K562 (cell line): Measurements from ENCODE around the gene KLHL22. TPM values are rescaled to one million over a fixed set of nuclear protein-coding genes. Genes with fewer than 3 reads are reported as not detected.

Experiments
- ATAC-seq: fragments of 200-7000 bp; cut with Tn5 transposase; 3 replicates; pipeline ENCODE4 v1.9.1; 2020; ENCODE audit warnings: moderate library complexity
- BruUV-seq: library from RNA; stranded (reverse); fragments of 400-500 nt; replicated peaks from 2 replicates; lab custom pipeline; 2021; lab: Mats Ljungman, UMichigan
- CTCF ChIA-PET: fragments of 300-600 bp; formaldehyde crosslinking; extraction: SDS; loops from one replicate; lab custom pipeline; 2021; ENCODE audit warnings: low intra/inter-chr PET ratio; lab: Yijun Ruan, JAX
- POLR2A ChIA-PET: fragments of 300-600, 350-650 bp; sonication (Branson Sonifier 250); formaldehyde crosslinking; extraction: SDS; loops from one replicate; lab custom pipeline; 2021; ENCODE audit warnings: antibody characterized with exemption, inconsistent platforms; lab: Yijun Ruan, JAX
- DNase-seq, 4 experiments: peaks; one replicate each; pipeline versions ENCODE4 v3.0.0 to v3.0.0-alpha.2; 2011 to 2018; ENCODE audit warnings: low spot score in 3 of 4, mixed read lengths in 3 of 4; ENCODE audit errors: extremely low read depth in 1 of 4
- FAIRE-seq: peaks from 2 replicates; lab custom pipeline; 2011; peaks lifted over from hg19 to GRCh38; lab: Jason Lieb, UNC
- H2AFZ ChIP-seq: 2 replicates; pipeline ENCODE4 v1.6.0; 2011; ENCODE audit warnings: low read depth, low read length, control low read depth, inconsistent platforms
- H3K27ac ChIP-seq: fragments of 200-600 bp; 3 replicates; pipeline ENCODE4 v1.8.0; 2011; ENCODE audit warnings: low read depth, mild to moderate bottlenecking, control low read depth, inconsistent platforms, low read length, moderate library complexity, mixed read lengths; ENCODE audit errors: extremely low read depth
- H3K27me3 ChIP-seq, 2 experiments: fragments of 300-600 bp in 1 of 2; 2 replicates in 1 of 2; 3 replicates in 1 of 2; pipeline versions ENCODE4 v1.6.0 to v1.8.0; 2011; ENCODE audit warnings: inconsistent platforms in 2 of 2, low read length in 2 of 2, mild to moderate bottlenecking in 1 of 2, mixed read lengths in 1 of 2, moderate library complexity in 1 of 2; ENCODE audit not compliant: control insufficient read depth in 2 of 2, insufficient read depth in 2 of 2
- H3K36me3 ChIP-seq: fragments of 300-600 bp; 3 replicates; pipeline ENCODE4 v1.8.0; 2011; ENCODE audit warnings: mild to moderate bottlenecking, low read length, inconsistent platforms; ENCODE audit not compliant: control insufficient read depth, insufficient read depth
- H3K4me1 ChIP-seq, 2 experiments: fragments of 200-600 bp in 1 of 2; replicated peaks in 1 of 2; 2 replicates in 1 of 2; 3 replicates in 1 of 2; pipeline versions ENCODE4 v1.5.1 to v1.8.0; 2011; ENCODE audit warnings: inconsistent platforms in 2 of 2, low read length in 2 of 2, mild to moderate bottlenecking in 1 of 2, mixed read lengths in 1 of 2, moderate library complexity in 1 of 2; ENCODE audit not compliant: control insufficient read depth in 2 of 2, insufficient read depth in 2 of 2
- H3K4me2 ChIP-seq: 2 replicates; pipeline ENCODE4 v1.6.1; 2011; ENCODE audit warnings: low read length, control low read depth, inconsistent platforms, mixed read lengths; ENCODE audit not compliant: insufficient read depth
- H3K4me3 ChIP-seq: fragments of 200-600 bp; sonication (generic), shearing (Covaris generic); 2 replicates; pipeline ENCODE4 v1.5.1; 2016; ENCODE audit warnings: control low read depth, inconsistent platforms
- H3K79me2 ChIP-seq: fragments of 200-600 bp; 3 replicates; pipeline ENCODE4 v1.8.0; 2011; ENCODE audit warnings: low read length, inconsistent platforms; ENCODE audit not compliant: control insufficient read depth, insufficient read depth
- H3K9ac ChIP-seq, 2 experiments: 2 replicates each; pipeline versions ENCODE4 v1.6.0 to v1.6.1; 2011; ENCODE audit warnings: low read depth in 2 of 2, low read length in 2 of 2, control low read depth in 1 of 2, inconsistent platforms in 1 of 2, mild to moderate bottlenecking in 1 of 2, mixed read lengths in 1 of 2; ENCODE audit not compliant: insufficient read depth in 1 of 2
- H3K9me1 ChIP-seq: one replicate; pipeline ENCODE4 v1.6.0; 2011; ENCODE audit warnings: inconsistent platforms, mild to moderate bottlenecking, low read length, moderate library complexity; ENCODE audit not compliant: control insufficient read depth, insufficient read depth
- H3K9me3 ChIP-seq: replicated peaks from 2 replicates; pipeline ENCODE4 v1.5.1; 2011; ENCODE audit warnings: low read depth, low read length, inconsistent platforms; ENCODE audit not compliant: control insufficient read depth, insufficient read depth
- H4K20me1 ChIP-seq: replicated peaks from 2 replicates; pipeline ENCODE4 v1.6.1; 2011; ENCODE audit warnings: low read length, inconsistent platforms, mixed read lengths; ENCODE audit not compliant: control insufficient read depth, insufficient read depth
- HIVEP1 ChIP-seq: fragments of 250-450 bp; sonication (Bioruptor Pico); IDR thresholded peaks from 2 replicates; pipeline ENCODE4 v1.4.0; 2020; ENCODE audit warnings: mild to moderate bottlenecking
- WGBS: fragments of 100-300 bp; shearing (Covaris generic); methylation state at CpG from one replicate; pipeline ENCODE4 v1.1.6; 2016; ENCODE audit warnings: low coverage, mixed read lengths; ENCODE audit not compliant: insufficient coverage; ENCODE audit errors: missing lambda C conversion rate; 5-methylcytosine and 5-hydroxymethylcytosine counted together
- in situ Hi-C: fragments of 300-500 bp; cut with MboI; formaldehyde crosslinking; loops from 4 replicates; pipeline ENCODE4 v1.15.0; 2018; ENCODE audit warnings: inconsistent platforms, mixed read lengths
- intact Hi-C: fragments of 100-400 bp; cut with micrococcal nuclease; formaldehyde crosslinking; loops from 2 replicates; pipeline ENCODE4 v1.14.2; 2022
- polyA plus RNA-seq, 8 experiments: library from polyadenylated mRNA; depleted of rRNA in 4 of 8; stranded (reverse) in 5 of 8; unstranded in 3 of 8; fragments of >200 nt; fragmentation: Nextera tagmentation in 2 of 8; fragmentation: Illumina TruSeq in 1 of 8; extraction: Ambion mirVana in 2 of 8; extraction: Trizol in 1 of 8; gene quantifications; 2 replicates each; pipeline versions ENCODE4 v1.2.1 to v1.2.3, GENCODE V29; 2011 to 2014; ENCODE audit warnings: inconsistent platforms in 1 of 8, missing spikeins in 1 of 8
- total RNA-seq, 7 experiments: library from RNA; depleted of rRNA in 6 of 7; stranded (reverse); fragments of >200 nt in 6 of 7; fragmentation: Illumina TruSeq in 2 of 7; extraction: Trizol in 2 of 7; gene quantifications; 2 replicates each; pipeline versions ENCODE4 v1.2.1 to v1.2.3, GENCODE V29; 2011 to 2021; ENCODE audit warnings: low replicate concordance in 1 of 7
- TF ChIP-seq, protein P1 (sequence below): IDR thresholded peaks from 2 replicates; pipeline ENCODE4 v1.6.1; 2016; ENCODE audit warnings: missing genetic modification characterization, missing compliant biosample characterization
- TF ChIP-seq, protein P2 (sequence below): fragments of 250-450 bp; sonication (Bioruptor Pico); IDR thresholded peaks from 2 replicates; pipeline ENCODE4 v1.5.0; 2020; ENCODE audit warnings: mild to moderate bottlenecking
- TF ChIP-seq, protein P3 (sequence below): fragments of 250-450 bp; sonication (Bioruptor Pico); IDR thresholded peaks from 2 replicates; pipeline ENCODE4 v1.8.0; 2021; ENCODE audit warnings: moderate library complexity, mild to moderate bottlenecking, inconsistent platforms
- TF ChIP-seq, protein P4 (sequence below), 2 experiments: IDR thresholded peaks in 1 of 2; conservative IDR thresholded peaks in 1 of 2; 2 replicates each; pipeline ENCODE4 v1.6.1; 2016; ENCODE audit warnings: low read depth in 2 of 2, mild to moderate bottlenecking in 1 of 2, missing compliant biosample characterization in 1 of 2, missing genetic modification characterization in 1 of 2, moderate library complexity in 1 of 2

Gene KLHL22
- total and polyA plus RNA-seq, 9 of the 15 experiments (the other 6 are each of a cell fraction or from before 2014, with no cell fraction given), result 1.3 to 25.6 (median 15.2) TPM

DNA sequence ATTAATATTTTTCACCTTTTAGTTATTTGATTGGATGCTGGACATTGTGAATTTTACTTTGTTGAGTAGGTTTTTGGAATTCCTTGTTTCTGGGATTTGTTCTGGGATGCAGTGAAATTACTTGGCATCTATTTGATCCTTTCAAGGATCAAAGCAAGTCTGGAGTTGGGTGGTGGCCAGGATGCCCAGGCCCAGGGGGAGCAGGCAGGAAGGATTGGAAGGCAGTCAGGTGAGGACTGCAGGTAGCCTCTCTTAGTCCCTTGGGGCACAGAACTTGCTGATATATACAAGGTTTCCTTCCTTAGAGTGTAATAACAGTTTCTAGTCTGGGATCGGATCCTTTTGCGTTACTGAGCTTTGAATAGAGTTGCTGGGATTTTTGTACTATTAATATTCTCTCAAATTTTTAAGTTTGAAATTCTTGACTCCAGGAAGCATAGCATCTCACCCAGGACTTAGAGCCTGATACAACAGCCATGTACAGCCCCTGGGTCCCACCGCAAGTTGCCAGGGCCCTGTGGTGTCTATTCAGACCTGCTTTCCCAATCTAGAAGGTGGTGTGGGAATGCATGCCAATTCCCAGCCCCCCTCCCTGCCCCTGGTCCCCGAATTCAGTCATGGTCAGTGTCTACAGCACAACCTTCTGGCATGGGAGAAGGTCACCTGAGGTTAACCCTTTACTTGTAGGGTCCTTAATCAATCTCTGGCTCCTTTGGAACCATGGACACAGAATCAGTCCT, 95.6 kb downstream of the KLHL22 start:
- Histone ChIP-seq H3K36me3 (peaks cover 45% of the 10 kb centered on the region; the same call in 2 of the 3 replicates), H2AFZ (no peak overlapping the region), H3K9ac (0 out of 4 replicates have a peak overlapping the region, but pooled peaks of 1 of the 2 experiments have one; percentile 0), H3K4me1 (peaks cover 3 to 8% of the 10 kb centered on the region in 2 experiments; a peak in 4 of 5 replicates), H3K4me3 (no peak overlapping the region), H3K27me3 (no peaks in the 10 kb centered on the region), H3K27ac (no peak overlapping the region), H3K9me3 (no peaks in the 10 kb centered on the region), H3K4me2 (no peak overlapping the region), H3K9me1 (peaks cover 7% of the 10 kb centered on the region), H3K79me2 (peaks cover 7% of the 10 kb centered on the region), H4K20me1 (0 out of 2 replicates have a peak, but pooled peaks cover 6% of the 10 kb centered on the region)
- WGBS, result 74% methylated on average over 4 of the region's 4 CpGs
- DNase-seq, result peak in 3 of 4 experiments; percentile 37 to 52 (median 40)
- FAIRE-seq, result no peak
- intact Hi-C loops (no loop called here), in situ Hi-C loops (loop anchor here (10.0 to 25.0 kb wide), 3 partner anchors 55 to 1863 kb away; partner anchors contain the start of gene TMEM191B)
- no TSS peak for BruUV-seq
- ChIA-PET POLR2A (interaction anchor here (0.6 to 2.1 kb wide), 5 partner anchors 8 to 1432 kb away, joined by 3 to 10 read pairs (median 4); no protein-coding TSS in a partner anchor), CTCF (no interaction called here)
- no peak for ATAC-seq
- TF ChIP-seq HIVEP1 (CRISPR knock-in tag), result 0 out of 2 replicates have a peak, but pooled peaks have one; percentile 30
- TF ChIP-seq, protein P1, sequence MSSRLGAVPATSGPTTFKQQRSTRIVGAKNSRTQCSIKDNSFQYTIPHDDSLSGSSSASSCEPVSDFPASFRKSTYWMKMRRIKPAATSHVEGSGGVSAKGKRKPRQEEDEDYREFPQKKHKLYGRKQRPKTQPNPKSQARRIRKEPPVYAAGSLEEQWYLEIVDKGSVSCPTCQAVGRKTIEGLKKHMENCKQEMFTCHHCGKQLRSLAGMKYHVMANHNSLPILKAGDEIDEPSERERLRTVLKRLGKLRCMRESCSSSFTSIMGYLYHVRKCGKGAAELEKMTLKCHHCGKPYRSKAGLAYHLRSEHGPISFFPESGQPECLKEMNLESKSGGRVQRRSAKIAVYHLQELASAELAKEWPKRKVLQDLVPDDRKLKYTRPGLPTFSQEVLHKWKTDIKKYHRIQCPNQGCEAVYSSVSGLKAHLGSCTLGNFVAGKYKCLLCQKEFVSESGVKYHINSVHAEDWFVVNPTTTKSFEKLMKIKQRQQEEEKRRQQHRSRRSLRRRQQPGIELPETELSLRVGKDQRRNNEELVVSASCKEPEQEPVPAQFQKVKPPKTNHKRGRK, result 0 out of 2 replicates have a peak, but pooled peaks have one; percentile 13
- TF ChIP-seq, protein P2, sequence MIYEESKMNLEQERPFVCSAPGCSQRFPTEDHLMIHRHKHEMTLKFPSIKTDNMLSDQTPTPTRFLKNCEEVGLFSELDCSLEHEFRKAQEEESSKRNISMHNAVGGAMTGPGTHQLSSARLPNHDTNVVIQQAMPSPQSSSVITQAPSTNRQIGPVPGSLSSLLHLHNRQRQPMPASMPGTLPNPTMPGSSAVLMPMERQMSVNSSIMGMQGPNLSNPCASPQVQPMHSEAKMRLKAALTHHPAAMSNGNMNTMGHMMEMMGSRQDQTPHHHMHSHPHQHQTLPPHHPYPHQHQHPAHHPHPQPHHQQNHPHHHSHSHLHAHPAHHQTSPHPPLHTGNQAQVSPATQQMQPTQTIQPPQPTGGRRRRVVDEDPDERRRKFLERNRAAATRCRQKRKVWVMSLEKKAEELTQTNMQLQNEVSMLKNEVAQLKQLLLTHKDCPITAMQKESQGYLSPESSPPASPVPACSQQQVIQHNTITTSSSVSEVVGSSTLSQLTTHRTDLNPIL, result no peak
- TF ChIP-seq, protein P3, sequence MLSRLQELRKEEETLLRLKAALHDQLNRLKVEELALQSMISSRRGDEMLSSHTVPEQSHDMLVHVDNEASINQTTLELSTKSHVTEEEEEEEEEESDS (CRISPR knock-in tag), result 0 out of 2 replicates have a peak, but pooled peaks have one; percentile 27
- TF ChIP-seq, protein P4, sequence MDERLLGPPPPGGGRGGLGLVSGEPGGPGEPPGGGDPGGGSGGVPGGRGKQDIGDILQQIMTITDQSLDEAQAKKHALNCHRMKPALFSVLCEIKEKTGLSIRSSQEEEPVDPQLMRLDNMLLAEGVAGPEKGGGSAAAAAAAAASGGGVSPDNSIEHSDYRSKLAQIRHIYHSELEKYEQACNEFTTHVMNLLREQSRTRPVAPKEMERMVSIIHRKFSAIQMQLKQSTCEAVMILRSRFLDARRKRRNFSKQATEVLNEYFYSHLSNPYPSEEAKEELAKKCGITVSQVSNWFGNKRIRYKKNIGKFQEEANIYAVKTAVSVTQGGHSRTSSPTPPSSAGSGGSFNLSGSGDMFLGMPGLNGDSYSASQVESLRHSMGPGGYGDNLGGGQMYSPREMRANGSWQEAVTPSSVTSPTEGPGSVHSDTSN (CRISPR knock-in tag; IDR thresholded peaks at IDR 0.05; ENCODE audit: low read depth), result 0 out of 2 replicates have a peak, but pooled peaks have one; percentile 3
- TF ChIP-seq, protein P4 (tag; conservative IDR thresholded peaks at IDR 0.05; ENCODE audit: low read depth), result no peak
